Esophagus muscularis mucosa (tissue), 4 donors: ENCODE data around the gene GPC6. TPM values are rescaled to one million over a fixed set of nuclear protein-coding genes. Genes with fewer than 3 reads are reported as not detected.

Experiments
- DNase-seq: peaks from one replicate; pipeline ENCODE4 v3.0.0-alpha.2; 2017; ENCODE audit errors: extremely low spot score
- H3K27ac ChIP-seq, 4 donors: fragments of 200-600 bp; sonication (generic); replicated peaks in 1 of 4; 1 replicate in 3 of 4; 2 replicates in 1 of 4; pipeline ENCODE4 v1.5.1; 2016 to 2019; ENCODE audit warnings: mild to moderate bottlenecking in 1 of 4
- H3K27me3 ChIP-seq, 4 donors: fragments of 200-600 bp; sonication (generic); one replicate each; pipeline versions ENCODE4 v1.5.1 to v1.6.0; 2016 to 2019
- H3K36me3 ChIP-seq, 4 donors: fragments of 200-600 bp; sonication (generic); one replicate each; pipeline ENCODE4 v1.5.1; 2016 to 2019
- H3K4me1 ChIP-seq, 4 donors: fragments of 200-600 bp; sonication (generic); one replicate each; pipeline ENCODE4 v1.5.1; 2016 to 2019
- H3K4me3 ChIP-seq, 4 donors: fragments of 200-600 bp; sonication (generic); 1 replicate in 2 of 4; 2 replicates in 2 of 4; pipeline ENCODE4 v1.5.1; 2016 to 2019; ENCODE audit warnings: mild to moderate bottlenecking in 4 of 4, moderate library complexity in 1 of 4
- H3K9me3 ChIP-seq, 4 donors: fragments of 200-600 bp; sonication (generic); 1 replicate in 3 of 4; 2 replicates in 1 of 4; pipeline ENCODE4 v1.5.1; 2016 to 2019
- CTCF ChIP-seq, 3 experiments: fragments of 200-600 bp in 2 of 3; fragments of 450-650 bp in 1 of 3; sonication (generic) in 2 of 3; IDR thresholded peaks; one replicate each; pipeline ENCODE4 v1.5.1; 2017 to 2019; ENCODE audit warnings: antibody characterized with exemption in 3 of 3, mild to moderate bottlenecking in 2 of 3, moderate library complexity in 1 of 3
- EP300 ChIP-seq: sonication (generic); formaldehyde crosslinking; IDR thresholded peaks from one replicate; pipeline ENCODE4 v1.6.1; 2017; ENCODE audit warnings: antibody characterized with exemption
- POLR2A ChIP-seq: fragments of 450-650 bp; IDR thresholded peaks from one replicate; pipeline ENCODE4 v1.6.1; 2017; ENCODE audit warnings: antibody characterized with exemption, moderate library complexity, mild to moderate bottlenecking, low read depth
- POLR2AphosphoS5 ChIP-seq, 2 donors: sonication (generic); formaldehyde crosslinking; IDR thresholded peaks; one replicate each; pipeline ENCODE4 v1.6.1; 2017; ENCODE audit warnings: antibody characterized with exemption in 2 of 2
- WGBS: methylation state at CpG from one replicate; pipeline ENCODE4 v1.1.5; 2018; 5-methylcytosine and 5-hydroxymethylcytosine counted together
- intact Hi-C: fragments of 100-400 bp; cut with DNase I; formaldehyde crosslinking; loops from one replicate; pipeline ENCODE4 v1.15.1; 2023
- total RNA-seq, 4 donors: library from RNA; depleted of rRNA; stranded (reverse); fragments of >200 nt; gene quantifications; one replicate each; pipeline versions ENCODE4 v1.1.0 to v1.2.1, GENCODE V29; 2016

GPC6 gene
- total RNA-seq, 4 donors from 2014 or later, result 6.5 to 17.2 (median 13.5) TPM

DNA sequence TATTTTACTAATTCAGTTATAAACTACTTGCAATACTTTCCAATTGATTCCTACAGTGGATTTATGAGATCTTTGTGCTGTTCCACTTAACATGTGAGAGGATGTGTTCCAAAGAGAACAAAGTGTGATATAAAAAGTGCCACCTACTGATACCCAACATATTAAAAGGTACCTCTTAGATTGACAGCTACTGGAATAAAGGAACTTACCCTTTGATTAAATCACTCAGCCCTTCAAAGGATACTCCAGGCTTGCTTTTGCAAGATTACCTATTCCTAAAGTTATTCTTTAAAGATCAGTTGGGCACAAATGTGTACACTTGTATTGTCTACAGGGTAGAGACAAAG, 1187.0 kb downstream of the GPC6 start:
- TF ChIP-seq POLR2A (no peak), POLR2AphosphoS5 (IDR thresholded peaks at IDR 0.05) (no peak), CTCF (IDR thresholded peaks at IDR 0.05) (no peak), EP300 (no peak)
- Histone ChIP-seq H3K4me3 (no peak overlapping the region), H3K4me1 (peaks cover 0 to 4% (median 0%) of the 10 kb centered on the region in 4 donors), H3K36me3 (no peaks in the 10 kb centered on the region), H3K27ac (no peak overlapping the region), H3K9me3 (no peaks in the 10 kb centered on the region), H3K27me3 (peaks cover 0 to 10% (median 0%) of the 10 kb centered on the region in 4 donors)
- intact Hi-C loops, result no loop called here
- DNase-seq, result no peak

DNA sequence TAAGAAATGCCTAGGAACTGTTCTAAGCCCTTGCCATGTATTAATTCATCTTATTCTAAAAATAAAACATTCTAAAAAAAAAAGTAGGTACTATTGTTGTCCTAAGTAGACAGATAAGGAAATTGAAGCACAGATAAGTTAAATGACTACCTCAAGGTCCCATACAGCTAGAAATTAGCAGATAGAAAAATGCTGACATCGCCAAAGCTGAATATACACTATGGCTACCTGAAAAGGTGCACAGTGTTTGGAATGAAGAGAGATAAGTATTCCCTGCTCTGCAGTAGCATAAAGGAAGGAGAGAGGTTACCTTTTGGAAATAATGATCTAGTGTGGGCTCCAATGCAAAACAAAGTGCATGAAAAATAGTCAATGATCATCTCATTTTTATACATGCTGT, 1187.5 kb downstream of the GPC6 start:
- H3K4me3 ChIP-seq, result no peak overlapping the region
- H3K9me3 ChIP-seq, result no peaks in the 10 kb centered on the region
- no peaks in the 10 kb centered on the region for H3K36me3 ChIP-seq
- WGBS, result 92% methylated on average over 1 of the region's 1 CpG
- TF ChIP-seq POLR2AphosphoS5 (IDR thresholded peaks at IDR 0.05) (no peak), EP300 (no peak), POLR2A (no peak), CTCF (IDR thresholded peaks at IDR 0.05) (no peak)
- H3K27ac ChIP-seq, result no peak overlapping the region
- H3K4me1 ChIP-seq, result peaks cover 0 to 4% (median 0%) of the 10 kb centered on the region in 4 donors
- no peak for DNase-seq
- intact Hi-C loops, result no loop called here
- peaks cover 0 to 10% (median 0%) of the 10 kb centered on the region in 4 donors for H3K27me3 ChIP-seq

GRCh38 chr13:94414708-94415107, 1188.1 kb downstream of the GPC6 start:
- H3K27me3 ChIP-seq, result peaks cover 0 to 10% (median 0%) of the 10 kb centered on the region in 4 donors
- intact Hi-C loops, result no loop called here
- H3K4me3 ChIP-seq, result no peak overlapping the region
- H3K27ac ChIP-seq, result no peak overlapping the region
- DNase-seq, result no peak
- TF ChIP-seq POLR2A, result no peak
- TF ChIP-seq CTCF (IDR thresholded peaks at IDR 0.05), result no peak
- TF ChIP-seq POLR2AphosphoS5 (IDR thresholded peaks at IDR 0.05), result no peak
- TF ChIP-seq EP300, result no peak
- H3K4me1 ChIP-seq, result peaks cover 0 to 4% (median 0%) of the 10 kb centered on the region in 4 donors
- 32% methylated on average over 4 of the region's 4 CpGs for WGBS
- H3K36me3 ChIP-seq, result no peaks in the 10 kb centered on the region
- no peaks in the 10 kb centered on the region for H3K9me3 ChIP-seq

DNA sequence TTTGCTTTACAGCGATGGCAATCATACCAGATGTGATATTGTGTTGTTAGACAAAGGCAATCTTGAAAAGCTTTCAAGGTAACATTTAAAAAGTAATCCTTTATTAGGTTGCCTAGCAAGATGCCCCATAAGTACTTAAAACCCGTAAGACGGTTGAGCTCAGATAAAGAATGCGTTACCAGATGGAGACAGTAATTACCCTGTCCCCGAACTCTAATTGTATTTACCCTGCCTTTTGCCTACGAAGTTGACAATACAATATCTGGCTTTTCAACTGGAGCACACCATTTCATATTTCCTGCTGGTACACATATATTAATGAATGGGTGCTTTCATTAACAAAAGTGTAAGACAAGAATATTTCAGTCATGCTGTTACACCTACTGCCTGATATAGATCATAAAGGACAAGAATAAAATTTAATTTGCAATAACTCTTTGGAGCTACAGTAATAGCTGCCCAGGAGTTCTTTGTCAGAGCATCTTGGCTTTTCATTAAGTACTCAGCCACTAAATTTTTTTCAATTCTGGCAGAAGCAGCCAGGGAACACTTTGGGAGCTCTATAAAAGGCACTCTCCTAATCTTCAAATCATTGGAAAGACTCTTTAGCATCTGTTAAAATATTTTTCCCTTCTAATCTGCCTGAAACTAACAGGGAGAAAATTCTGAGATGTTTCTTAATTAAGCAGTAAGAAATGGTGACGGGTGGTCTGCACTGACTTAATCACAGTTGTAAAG, 1189.1 kb downstream of the GPC6 start:
- peaks cover 0 to 4% (median 0%) of the 10 kb centered on the region in 4 donors for H3K4me1 ChIP-seq
- no peak overlapping the region for H3K27ac ChIP-seq
- TF ChIP-seq EP300, result no peak
- TF ChIP-seq POLR2AphosphoS5 (IDR thresholded peaks at IDR 0.05), result no peak
- TF ChIP-seq POLR2A, result no peak
- TF ChIP-seq CTCF (IDR thresholded peaks at IDR 0.05), result no peak
- WGBS, result 65% methylated on average over 7 of the region's 7 CpGs
- peaks cover 0 to 10% (median 0%) of the 10 kb centered on the region in 4 donors for H3K27me3 ChIP-seq
- DNase-seq, result no peak
- no peak overlapping the region for H3K4me3 ChIP-seq
- no peaks in the 10 kb centered on the region for H3K9me3 ChIP-seq
- intact Hi-C loops, result no loop called here
- no peaks in the 10 kb centered on the region for H3K36me3 ChIP-seq
